Neural cell (in vitro differentiated cells): ENCODE measurements around the gene GLE1. TPM values are rescaled to one million over a fixed set of nuclear protein-coding genes. Genes with fewer than 3 reads are reported as not detected.

Source experiments
- H2AFZ ChIP-seq: fragments of 200-600, 300-800 bp; sonication (generic), shearing (Covaris generic); 2 replicates; pipeline ENCODE4 v1.6.0; 2014; ENCODE audit warnings: low read depth, mild to moderate bottlenecking, antibody characterized with exemption, low read length, moderate library complexity
- H3F3A ChIP-seq: fragments of 200-600 bp; shearing (Covaris generic); 2 replicates; pipeline ENCODE4 v1.6.1; 2016; ENCODE audit warnings: mild to moderate bottlenecking, moderate library complexity, mixed read lengths, antibody characterized with exemption, low read length; ENCODE audit not compliant: insufficient read depth, poor library complexity, severe bottlenecking
- H3K27ac ChIP-seq: fragments of 200-600, 300-800 bp; sonication (generic), shearing (Covaris generic); 2 replicates; pipeline ENCODE4 v1.5.1; 2014; ENCODE audit warnings: mild to moderate bottlenecking, low read length, moderate library complexity
- H3K27me3 ChIP-seq: fragments of 300-800, 200-600 bp; sonication (generic), shearing (Covaris generic); 2 replicates; pipeline ENCODE4 v1.6.0; 2014; ENCODE audit warnings: mild to moderate bottlenecking, low read depth, low read length, moderate library complexity; ENCODE audit not compliant: insufficient read depth
- H3K36me3 ChIP-seq: fragments of 300-800, 200-600 bp; sonication (generic), shearing (Covaris generic); 2 replicates; pipeline ENCODE4 v1.5.1; 2014; ENCODE audit warnings: mild to moderate bottlenecking, antibody characterized with exemption, low read length, moderate library complexity; ENCODE audit not compliant: insufficient read depth
- H3K4me2 ChIP-seq: fragments of 300-800, 200-600 bp; sonication (generic), shearing (Covaris generic); 2 replicates; pipeline ENCODE4 v1.6.0; 2014; ENCODE audit warnings: mild to moderate bottlenecking, low read length
- H3K4me3 ChIP-seq: fragments of 300-800, 200-600 bp; sonication (generic), shearing (Covaris generic); 2 replicates; pipeline ENCODE4 v1.5.1; 2014; ENCODE audit warnings: mild to moderate bottlenecking, low read length, moderate library complexity
- H3K79me2 ChIP-seq: fragments of 200-600 bp; shearing (Covaris generic); replicated peaks from 2 replicates; pipeline ENCODE4 v1.6.0; 2014; ENCODE audit warnings: mild to moderate bottlenecking, low read length, moderate library complexity; ENCODE audit not compliant: insufficient read depth
- H3K9ac ChIP-seq: fragments of 300-800, 200-600 bp; sonication (generic), shearing (Covaris generic); 2 replicates; pipeline ENCODE4 v1.6.1; 2016; ENCODE audit warnings: mild to moderate bottlenecking, low read length, mixed read lengths
- H3K9me2 ChIP-seq: fragments of 200-600 bp; shearing (Covaris generic); 2 replicates; pipeline ENCODE4 v1.6.1; 2016; ENCODE audit warnings: mild to moderate bottlenecking, low read length, mixed read lengths; ENCODE audit not compliant: insufficient read depth
- H3K9me3 ChIP-seq: fragments of 200-600, 300-800 bp; sonication (generic), shearing (Covaris generic); 2 replicates; pipeline ENCODE4 v1.6.1; 2016; ENCODE audit warnings: mild to moderate bottlenecking, mixed run types, low read length, moderate library complexity, mixed read lengths
- H4K20me1 ChIP-seq: fragments of 200-600 bp; shearing (Covaris generic); 2 replicates; pipeline ENCODE4 v1.6.1; 2016; ENCODE audit warnings: mild to moderate bottlenecking, mixed run types; ENCODE audit not compliant: insufficient read depth
- EP300 ChIP-seq: fragments of 450-650 bp; conservative IDR thresholded peaks from 2 replicates; pipeline ENCODE4 v1.6.1; 2014; ENCODE audit warnings: antibody characterized with exemption, mild to moderate bottlenecking, moderate library complexity; ENCODE audit not compliant: poor library complexity, severe bottlenecking
- EZH2 ChIP-seq: fragments of 200-600, 300-800 bp; shearing (Covaris generic), sonication (generic); IDR thresholded peaks from 2 replicates; pipeline ENCODE4 v1.6.1; 2014; ENCODE audit warnings: antibody characterized with exemption, low read length, borderline replicate concordance, mild to moderate bottlenecking; ENCODE audit not compliant: insufficient read depth, poor library complexity, severe bottlenecking
- MXI1 ChIP-seq: fragments of 450-650 bp; conservative IDR thresholded peaks from 2 replicates; pipeline ENCODE4 v1.6.1; 2014; ENCODE audit warnings: antibody characterized with exemption, mild to moderate bottlenecking; ENCODE audit not compliant: poor library complexity, severe bottlenecking
- POLR2AphosphoS5 ChIP-seq: IDR thresholded peaks from 2 replicates; pipeline ENCODE4 v1.6.1; 2012
- RAD21 ChIP-seq: fragments of 450-650 bp; conservative IDR thresholded peaks from 2 replicates; pipeline ENCODE4 v1.6.1; 2014; ENCODE audit warnings: antibody characterized with exemption, mild to moderate bottlenecking, moderate library complexity
- SMC3 ChIP-seq: fragments of 450-650 bp; conservative IDR thresholded peaks from 2 replicates; pipeline ENCODE4 v1.6.1; 2014; ENCODE audit warnings: antibody characterized with exemption, mild to moderate bottlenecking, moderate library complexity; ENCODE audit not compliant: poor library complexity
- TAF1 ChIP-seq: IDR thresholded peaks from 2 replicates; pipeline ENCODE4 v1.6.1; 2012; ENCODE audit warnings: low read depth
- polyA plus RNA-seq: library from polyadenylated mRNA; depleted of rRNA; stranded (reverse); fragments of >200 nt; gene quantifications from 2 replicates; pipeline ENCODE4 v1.2.3, GENCODE V29; 2014
- TF ChIP-seq, protein P1 (sequence below): fragments of 450-650 bp; IDR thresholded peaks from 2 replicates; pipeline ENCODE4 v1.5.1; 2014; ENCODE audit warnings: antibody characterized with exemption, mild to moderate bottlenecking, moderate library complexity; ENCODE audit not compliant: poor library complexity, severe bottlenecking
- TF ChIP-seq, protein P2 (sequence below): IDR thresholded peaks from 2 replicates; pipeline ENCODE4 v1.6.1; 2012; ENCODE audit warnings: borderline replicate concordance

Gene GLE1
- polyA plus RNA-seq, 1 donor from 2014 or later = 29.6 TPM

GRCh38 chr9:128556276-128556675 lies 51.8 kb downstream of the GLE1 start:
- H4K20me1 ChIP-seq = peaks cover 18% of the 10 kb centered on the region
- H3K79me2 ChIP-seq = peaks cover 70% of the 10 kb centered on the region
- no peaks in the 10 kb centered on the region for H3K36me3 ChIP-seq
- H3K9me3 ChIP-seq = no peaks in the 10 kb centered on the region
- H3K4me2 ChIP-seq = peak overlapping the region; percentile 20
- H3K27me3 ChIP-seq = no peaks in the 10 kb centered on the region
- no peak overlapping the region for H3K9ac ChIP-seq
- H3K4me3 ChIP-seq = peak overlapping the region; percentile 98
- H3K27ac ChIP-seq = no peak overlapping the region
- no peak for TF ChIP-seq RAD21
- TF ChIP-seq SMC3 = no peak
- no peak for TF ChIP-seq MXI1
- no peak for TF ChIP-seq TAF1
- no peak for TF ChIP-seq EP300
- TF ChIP-seq, protein P1, sequence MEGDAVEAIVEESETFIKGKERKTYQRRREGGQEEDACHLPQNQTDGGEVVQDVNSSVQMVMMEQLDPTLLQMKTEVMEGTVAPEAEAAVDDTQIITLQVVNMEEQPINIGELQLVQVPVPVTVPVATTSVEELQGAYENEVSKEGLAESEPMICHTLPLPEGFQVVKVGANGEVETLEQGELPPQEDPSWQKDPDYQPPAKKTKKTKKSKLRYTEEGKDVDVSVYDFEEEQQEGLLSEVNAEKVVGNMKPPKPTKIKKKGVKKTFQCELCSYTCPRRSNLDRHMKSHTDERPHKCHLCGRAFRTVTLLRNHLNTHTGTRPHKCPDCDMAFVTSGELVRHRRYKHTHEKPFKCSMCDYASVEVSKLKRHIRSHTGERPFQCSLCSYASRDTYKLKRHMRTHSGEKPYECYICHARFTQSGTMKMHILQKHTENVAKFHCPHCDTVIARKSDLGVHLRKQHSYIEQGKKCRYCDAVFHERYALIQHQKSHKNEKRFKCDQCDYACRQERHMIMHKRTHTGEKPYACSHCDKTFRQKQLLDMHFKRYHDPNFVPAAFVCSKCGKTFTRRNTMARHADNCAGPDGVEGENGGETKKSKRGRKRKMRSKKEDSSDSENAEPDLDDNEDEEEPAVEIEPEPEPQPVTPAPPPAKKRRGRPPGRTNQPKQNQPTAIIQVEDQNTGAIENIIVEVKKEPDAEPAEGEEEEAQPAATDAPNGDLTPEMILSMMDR = no peak
- TF ChIP-seq, protein P2, sequence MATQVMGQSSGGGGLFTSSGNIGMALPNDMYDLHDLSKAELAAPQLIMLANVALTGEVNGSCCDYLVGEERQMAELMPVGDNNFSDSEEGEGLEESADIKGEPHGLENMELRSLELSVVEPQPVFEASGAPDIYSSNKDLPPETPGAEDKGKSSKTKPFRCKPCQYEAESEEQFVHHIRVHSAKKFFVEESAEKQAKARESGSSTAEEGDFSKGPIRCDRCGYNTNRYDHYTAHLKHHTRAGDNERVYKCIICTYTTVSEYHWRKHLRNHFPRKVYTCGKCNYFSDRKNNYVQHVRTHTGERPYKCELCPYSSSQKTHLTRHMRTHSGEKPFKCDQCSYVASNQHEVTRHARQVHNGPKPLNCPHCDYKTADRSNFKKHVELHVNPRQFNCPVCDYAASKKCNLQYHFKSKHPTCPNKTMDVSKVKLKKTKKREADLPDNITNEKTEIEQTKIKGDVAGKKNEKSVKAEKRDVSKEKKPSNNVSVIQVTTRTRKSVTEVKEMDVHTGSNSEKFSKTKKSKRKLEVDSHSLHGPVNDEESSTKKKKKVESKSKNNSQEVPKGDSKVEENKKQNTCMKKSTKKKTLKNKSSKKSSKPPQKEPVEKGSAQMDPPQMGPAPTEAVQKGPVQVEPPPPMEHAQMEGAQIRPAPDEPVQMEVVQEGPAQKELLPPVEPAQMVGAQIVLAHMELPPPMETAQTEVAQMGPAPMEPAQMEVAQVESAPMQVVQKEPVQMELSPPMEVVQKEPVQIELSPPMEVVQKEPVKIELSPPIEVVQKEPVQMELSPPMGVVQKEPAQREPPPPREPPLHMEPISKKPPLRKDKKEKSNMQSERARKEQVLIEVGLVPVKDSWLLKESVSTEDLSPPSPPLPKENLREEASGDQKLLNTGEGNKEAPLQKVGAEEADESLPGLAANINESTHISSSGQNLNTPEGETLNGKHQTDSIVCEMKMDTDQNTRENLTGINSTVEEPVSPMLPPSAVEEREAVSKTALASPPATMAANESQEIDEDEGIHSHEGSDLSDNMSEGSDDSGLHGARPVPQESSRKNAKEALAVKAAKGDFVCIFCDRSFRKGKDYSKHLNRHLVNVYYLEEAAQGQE = no peak
- H3K9me2 ChIP-seq = no peaks in the 10 kb centered on the region
- H2AFZ ChIP-seq = no peak overlapping the region
- peaks cover 10% of the 10 kb centered on the region for H3F3A ChIP-seq

DNA sequence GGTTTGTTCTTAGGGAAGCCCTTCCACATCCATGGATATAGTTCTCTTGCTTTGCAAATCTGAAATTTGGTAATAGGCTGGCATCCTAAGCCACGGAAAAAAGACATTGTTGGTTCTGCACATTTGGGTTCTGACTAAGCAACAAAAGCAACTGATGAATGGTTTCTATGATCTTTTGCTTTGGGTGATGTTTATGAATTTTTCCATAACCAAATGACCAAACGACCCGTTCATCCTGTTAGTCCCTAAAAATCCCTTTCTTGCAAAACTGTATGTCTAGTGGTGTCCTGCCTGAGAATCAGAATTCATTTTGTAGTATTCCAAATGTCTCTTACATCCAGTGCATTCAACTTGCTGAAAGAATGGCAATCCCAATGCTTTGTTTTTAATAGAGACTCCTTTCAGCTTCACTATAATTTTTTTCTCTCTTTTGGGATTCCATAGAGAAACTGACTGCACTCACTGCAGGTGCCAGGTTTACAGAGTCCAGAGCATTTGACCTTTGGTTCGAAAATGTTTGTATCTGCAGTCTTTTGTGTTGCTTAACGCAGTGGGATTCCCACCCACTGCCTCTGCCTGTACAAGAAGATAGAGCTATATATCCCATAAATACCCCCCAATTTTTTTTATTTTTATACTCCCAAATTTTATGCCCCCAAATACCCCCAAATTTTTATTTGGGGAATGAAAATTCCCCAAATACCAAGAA lies 52.6 kb downstream of the GLE1 start:
- Histone ChIP-seq H3K79me2 (peaks cover 70% of the 10 kb centered on the region), H3F3A (peaks cover 3% of the 10 kb centered on the region), H3K4me3 (peak overlapping the region; percentile 98), H3K9me3 (no peaks in the 10 kb centered on the region), H3K27ac (no peak overlapping the region), H3K36me3 (no peaks in the 10 kb centered on the region), H3K9ac (no peak overlapping the region), H3K27me3 (no peaks in the 10 kb centered on the region), H2AFZ (no peak overlapping the region), H3K9me2 (no peaks in the 10 kb centered on the region), H3K4me2 (peak overlapping the region; percentile 20), H4K20me1 (peaks cover 18% of the 10 kb centered on the region)
- TF ChIP-seq RAD21 (no peak), MXI1 (no peak), POLR2AphosphoS5 (no peak), TAF1 (no peak), EZH2 (no peak), EP300 (no peak)
- TF ChIP-seq, protein P1 = no peak
- TF ChIP-seq, protein P2 = no peak
